Fibroblast of lung (primary cell): ENCODE measurements around the gene CHTF18. TPM values are rescaled to one million over a fixed set of nuclear protein-coding genes. Genes with fewer than 3 reads are reported as not detected.

Source experiments
- DNase-seq, 2 donors: peaks; one replicate each; pipeline versions ENCODE4 v3.0.0 to v3.0.0-alpha.2; 2010; ENCODE audit warnings: low read depth in 2 of 2
- H2AFZ ChIP-seq: 2 replicates; pipeline ENCODE4 v1.5.1; 2012; ENCODE audit warnings: low read length, control low read depth, inconsistent platforms
- H3K27ac ChIP-seq: 2 replicates; pipeline ENCODE4 v1.5.1; 2011; ENCODE audit warnings: low read length, control low read depth; ENCODE audit not compliant: insufficient read depth
- H3K27me3 ChIP-seq: 2 replicates; pipeline ENCODE4 v1.5.1; 2011; ENCODE audit warnings: mild to moderate bottlenecking, low read length; ENCODE audit not compliant: control insufficient read depth, insufficient read depth
- H3K36me3 ChIP-seq: 2 replicates; pipeline ENCODE4 v1.5.1; 2011; ENCODE audit warnings: low read length; ENCODE audit not compliant: control insufficient read depth, insufficient read depth
- H3K4me1 ChIP-seq: 2 replicates; pipeline ENCODE4 v1.5.1; 2011; ENCODE audit warnings: low read length; ENCODE audit not compliant: control insufficient read depth, insufficient read depth; ENCODE audit errors: extremely low read depth
- H3K4me2 ChIP-seq: 2 replicates; pipeline ENCODE4 v1.5.1; 2011; ENCODE audit warnings: low read length, control low read depth; ENCODE audit not compliant: insufficient read depth; ENCODE audit errors: extremely low read depth
- H3K4me3 ChIP-seq, 4 experiments: fragments of 200-600 bp in 1 of 4; sonication (generic) in 1 of 4; replicated peaks in 1 of 4; 2 replicates each; pipeline ENCODE4 v1.5.1; 2011 to 2016; ENCODE audit warnings: low read length in 4 of 4, low read depth in 3 of 4, mild to moderate bottlenecking in 3 of 4, control low read depth in 2 of 4, inconsistent platforms in 1 of 4, mixed read lengths in 1 of 4; ENCODE audit not compliant: insufficient read depth in 1 of 4; ENCODE audit errors: control extremely low read depth in 1 of 4
- H3K79me2 ChIP-seq: 2 replicates; pipeline ENCODE4 v1.5.1; 2012; ENCODE audit warnings: mild to moderate bottlenecking, low read length, inconsistent platforms; ENCODE audit not compliant: control insufficient read depth, insufficient read depth
- H3K9ac ChIP-seq: 2 replicates; pipeline ENCODE4 v1.5.1; 2011; ENCODE audit warnings: mild to moderate bottlenecking, low read length, control low read depth; ENCODE audit not compliant: insufficient read depth
- H3K9me3 ChIP-seq: 2 replicates; pipeline ENCODE4 v1.5.1; 2012; ENCODE audit warnings: low read depth, low read length; ENCODE audit not compliant: control insufficient read depth, insufficient read depth
- H4K20me1 ChIP-seq: 2 replicates; pipeline ENCODE4 v1.5.1; 2011; ENCODE audit warnings: low read length; ENCODE audit not compliant: control insufficient read depth, insufficient read depth; ENCODE audit errors: extremely low read depth
- EZH2 ChIP-seq: IDR thresholded peaks from 2 replicates; pipeline ENCODE4 v1.5.1; 2012; ENCODE audit warnings: low read length, control low read depth, mild to moderate bottlenecking; ENCODE audit errors: missing control alignments
- polyA plus RNA-seq, 2 donors: library from polyadenylated mRNA; depleted of rRNA in 1 of 2; stranded (reverse) in 1 of 2; unstranded in 1 of 2; fragments of >200 nt; gene quantifications; 2 replicates each; pipeline ENCODE4 v1.2.1, GENCODE V29; 2011 to 2012; ENCODE audit warnings: missing spikeins in 1 of 2
- total RNA-seq: library from RNA; depleted of rRNA; stranded (reverse); fragments of >200 nt; gene quantifications from 2 replicates; pipeline ENCODE4 v1.2.1, GENCODE V29; 2014
- TF ChIP-seq, protein P1 (sequence below), 2 donors: IDR thresholded peaks in 1 of 2; conservative IDR thresholded peaks in 1 of 2; 1 replicate in 1 of 2; 2 replicates in 1 of 2; pipeline ENCODE4 v1.5.1; 2011 to 2012; ENCODE audit warnings: low read length in 2 of 2, control low read depth in 1 of 2, inconsistent platforms in 1 of 2, low read depth in 1 of 2, mild to moderate bottlenecking in 1 of 2

CHTF18 gene
- total and polyA plus RNA-seq, 2 donors (not counting 1 experiment from before 2014, with no cell fraction given), result 1.1 to 4.3 TPM

DNA sequence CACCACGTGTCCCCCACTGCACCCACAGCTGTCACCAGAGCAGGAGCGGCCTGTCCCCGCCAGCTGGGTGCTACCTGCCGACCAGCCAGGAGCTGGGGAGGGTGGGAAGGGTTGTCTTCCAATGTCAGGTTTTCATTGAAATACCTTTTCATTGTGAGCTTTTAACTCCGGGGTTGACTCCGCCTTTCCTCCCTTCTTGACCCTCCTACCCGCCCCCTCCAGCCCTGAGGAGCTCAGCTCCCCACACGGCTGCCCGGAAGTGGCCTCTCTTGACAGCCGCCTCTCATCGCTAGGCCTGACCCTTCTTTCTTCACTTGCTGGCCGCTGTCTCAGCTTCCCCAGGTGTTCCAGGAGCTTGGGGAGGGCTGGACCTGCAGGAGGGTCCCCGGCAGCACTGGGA is 33.3 kb downstream of the CHTF18 start:
- H3K27ac ChIP-seq, result no peak overlapping the region
- no peaks in the 10 kb centered on the region for H3K79me2 ChIP-seq
- TF ChIP-seq, protein P1, sequence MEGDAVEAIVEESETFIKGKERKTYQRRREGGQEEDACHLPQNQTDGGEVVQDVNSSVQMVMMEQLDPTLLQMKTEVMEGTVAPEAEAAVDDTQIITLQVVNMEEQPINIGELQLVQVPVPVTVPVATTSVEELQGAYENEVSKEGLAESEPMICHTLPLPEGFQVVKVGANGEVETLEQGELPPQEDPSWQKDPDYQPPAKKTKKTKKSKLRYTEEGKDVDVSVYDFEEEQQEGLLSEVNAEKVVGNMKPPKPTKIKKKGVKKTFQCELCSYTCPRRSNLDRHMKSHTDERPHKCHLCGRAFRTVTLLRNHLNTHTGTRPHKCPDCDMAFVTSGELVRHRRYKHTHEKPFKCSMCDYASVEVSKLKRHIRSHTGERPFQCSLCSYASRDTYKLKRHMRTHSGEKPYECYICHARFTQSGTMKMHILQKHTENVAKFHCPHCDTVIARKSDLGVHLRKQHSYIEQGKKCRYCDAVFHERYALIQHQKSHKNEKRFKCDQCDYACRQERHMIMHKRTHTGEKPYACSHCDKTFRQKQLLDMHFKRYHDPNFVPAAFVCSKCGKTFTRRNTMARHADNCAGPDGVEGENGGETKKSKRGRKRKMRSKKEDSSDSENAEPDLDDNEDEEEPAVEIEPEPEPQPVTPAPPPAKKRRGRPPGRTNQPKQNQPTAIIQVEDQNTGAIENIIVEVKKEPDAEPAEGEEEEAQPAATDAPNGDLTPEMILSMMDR (conservative IDR thresholded peaks at IDR 0.05 in 1 of 2, IDR thresholded peaks at IDR 0.05 in 1 of 2; ENCODE audit: low read depth in 1 of 2, low read length in 2 of 2), result no peak
- TF ChIP-seq EZH2, result no peak
- H2AFZ ChIP-seq, result no peak overlapping the region
- no peak for DNase-seq
- no peaks in the 10 kb centered on the region for H3K36me3 ChIP-seq
- H3K27me3 ChIP-seq, result no peaks in the 10 kb centered on the region
- H4K20me1 ChIP-seq, result no peaks in the 10 kb centered on the region
- no peaks in the 10 kb centered on the region for H3K4me1 ChIP-seq
- H3K4me3 ChIP-seq, result no peak overlapping the region
- H3K9me3 ChIP-seq, result peaks cover 3% of the 10 kb centered on the region
- no peak overlapping the region for H3K4me2 ChIP-seq
- H3K9ac ChIP-seq, result no peak overlapping the region

DNA sequence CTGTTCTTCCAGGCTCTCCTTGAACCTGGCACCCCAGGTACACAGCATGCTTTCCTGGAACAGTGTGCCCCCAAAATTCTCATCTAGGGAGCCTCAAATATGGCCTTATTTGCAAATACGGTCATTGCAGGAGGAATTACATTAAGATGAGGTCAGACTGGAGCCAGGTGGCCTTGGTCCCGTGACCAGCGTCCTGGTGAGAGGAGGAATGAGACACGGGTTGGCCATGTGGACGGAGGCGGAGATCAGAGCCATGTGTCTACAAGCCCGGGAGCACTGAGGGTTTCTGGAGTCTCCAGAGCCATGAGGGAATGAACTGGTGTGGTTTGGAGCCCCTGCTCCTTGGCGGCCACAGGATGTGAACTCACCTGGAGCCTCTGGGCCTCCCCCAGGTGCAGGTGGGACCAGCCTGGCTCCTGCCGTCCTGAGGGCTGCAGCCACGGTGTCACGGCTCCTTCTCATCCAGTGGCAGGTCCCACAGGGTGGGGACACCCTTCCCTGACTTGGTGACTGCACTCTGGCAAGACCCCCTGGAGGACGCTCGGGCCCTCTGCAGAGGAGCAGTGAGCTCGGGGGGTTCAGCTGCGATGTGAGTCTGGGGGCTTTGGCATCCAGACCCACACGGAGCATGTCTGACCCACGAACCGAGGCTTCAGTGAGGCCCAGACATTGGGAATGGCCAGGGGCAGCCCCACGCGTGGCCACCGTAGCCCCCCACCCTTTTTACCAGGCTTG is 33.9 kb downstream of the CHTF18 start:
- H3K27me3 ChIP-seq, result no peaks in the 10 kb centered on the region
- H3K9ac ChIP-seq, result no peak overlapping the region
- H3K36me3 ChIP-seq, result no peaks in the 10 kb centered on the region
- H4K20me1 ChIP-seq, result no peaks in the 10 kb centered on the region
- no peak overlapping the region for H3K27ac ChIP-seq
- no peak overlapping the region for H2AFZ ChIP-seq
- H3K9me3 ChIP-seq, result peaks cover 3% of the 10 kb centered on the region
- H3K4me3 ChIP-seq, result no peak overlapping the region
- H3K4me1 ChIP-seq, result no peaks in the 10 kb centered on the region
- no peak for DNase-seq
- H3K4me2 ChIP-seq, result no peak overlapping the region
- H3K79me2 ChIP-seq, result no peaks in the 10 kb centered on the region
- TF ChIP-seq, protein P1 (conservative IDR thresholded peaks at IDR 0.05 in 1 of 2, IDR thresholded peaks at IDR 0.05 in 1 of 2; ENCODE audit: low read depth in 1 of 2, low read length in 2 of 2), result no peak
- TF ChIP-seq EZH2, result no peak

DNA sequence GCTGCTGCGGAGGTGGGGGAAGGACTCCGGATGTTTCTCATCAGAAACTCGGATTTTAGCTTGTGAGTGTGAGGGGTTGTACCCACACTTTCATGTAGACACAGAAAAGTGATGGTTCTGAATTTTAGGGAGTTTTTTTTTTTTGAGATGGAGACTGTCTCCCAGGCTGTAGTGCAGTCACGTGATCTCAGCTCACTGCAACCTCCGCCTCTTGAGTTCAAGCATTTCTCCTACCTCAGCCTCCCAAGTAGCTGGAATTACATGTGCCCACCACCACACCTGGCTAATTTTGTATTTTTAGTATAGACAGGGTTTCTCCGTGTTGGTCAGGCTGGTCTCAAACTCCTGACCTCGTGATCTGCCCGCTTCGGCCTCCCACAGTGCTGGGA is 34.5 kb downstream of the CHTF18 start:
- H3K4me1 ChIP-seq, result no peaks in the 10 kb centered on the region
- peaks cover 3% of the 10 kb centered on the region for H3K9me3 ChIP-seq
- H3K4me3 ChIP-seq, result no peak overlapping the region
- H3K36me3 ChIP-seq, result no peaks in the 10 kb centered on the region
- no peaks in the 10 kb centered on the region for H4K20me1 ChIP-seq
- no peak overlapping the region for H3K9ac ChIP-seq
- H2AFZ ChIP-seq, result no peak overlapping the region
- H3K79me2 ChIP-seq, result no peaks in the 10 kb centered on the region
- TF ChIP-seq, protein P1 (conservative IDR thresholded peaks at IDR 0.05 in 1 of 2, IDR thresholded peaks at IDR 0.05 in 1 of 2; ENCODE audit: low read depth in 1 of 2, low read length in 2 of 2), result no peak
- no peak for TF ChIP-seq EZH2
- no peak for DNase-seq
- no peak overlapping the region for H3K27ac ChIP-seq
- no peak overlapping the region for H3K4me2 ChIP-seq
- H3K27me3 ChIP-seq, result no peaks in the 10 kb centered on the region
